Activated CD4-positive, alpha-beta T cell treated with anti-CD3 and anti-CD28 coated beads for 1 hour (primary cell): Measurements from ENCODE around the gene PELI2.

Experiments used
- DNase-seq: peaks from one replicate; pipeline ENCODE4 v3.0.0-alpha.2; 2020

PELI2 gene

GRCh38 chr14:56119201-56119981 lies 1.2 kb downstream of the PELI2 start:
- peak; percentile 18 for DNase-seq

GRCh38 chr14:56120091-56120691 lies 2.0 kb downstream of the PELI2 start:
- no peak for DNase-seq

- no peak for DNase-seq
Observed at GRCh38 chr14:56121816-56122215, 3.6 kb downstream of the PELI2 start.

- no peak for DNase-seq
Observed at GRCh38 chr14:56122301-56122700, 4.1 kb downstream of the PELI2 start.

GRCh38 chr14:56124327-56124726 lies 6.1 kb downstream of the PELI2 start:
- no peak for DNase-seq

GRCh38 chr14:56125772-56126636 lies 7.8 kb downstream of the PELI2 start:
- DNase-seq: no peak

GRCh38 chr14:56126637-56126913 lies 8.4 kb downstream of the PELI2 start:
- no peak for DNase-seq

GRCh38 chr14:56127156-56127555 lies 8.9 kb downstream of the PELI2 start:
- no peak for DNase-seq

- no peak for DNase-seq
Observed at GRCh38 chr14:56129092-56129491, 10.9 kb downstream of the PELI2 start.

- no peak for DNase-seq
Observed at GRCh38 chr14:56129933-56130332, 11.7 kb downstream of the PELI2 start.

GRCh38 chr14:56131004-56131864 lies 13.0 kb downstream of the PELI2 start:
- no peak for DNase-seq

- no peak for DNase-seq
Observed at GRCh38 chr14:56131865-56132833, 13.9 kb downstream of the PELI2 start.

GRCh38 chr14:56133547-56133946 lies 15.3 kb downstream of the PELI2 start:
- DNase-seq: no peak

- DNase-seq: no peak
Observed at GRCh38 chr14:56135001-56135400, 16.8 kb downstream of the PELI2 start.

GRCh38 chr14:56135668-56136067 lies 17.5 kb downstream of the PELI2 start:
- DNase-seq: no peak

- no peak for DNase-seq
Observed at GRCh38 chr14:56136571-56137452, 18.6 kb downstream of the PELI2 start.

GRCh38 chr14:56137453-56137807 lies 19.2 kb downstream of the PELI2 start:
- no peak for DNase-seq

GRCh38 chr14:56137849-56138248 lies 19.6 kb downstream of the PELI2 start:
- no peak for DNase-seq

GRCh38 chr14:56138928-56139327 lies 20.7 kb downstream of the PELI2 start:
- DNase-seq: no peak

- DNase-seq: no peak
Observed at GRCh38 chr14:56142314-56142713, 24.1 kb downstream of the PELI2 start.

- no peak for DNase-seq
Observed at GRCh38 chr14:56143025-56143424, 24.8 kb downstream of the PELI2 start.
